GM21526 (cell line): ENCODE measurements around the gene ERFE.

Source experiments
- ATAC-seq: cut with Tn5 transposase; IDR thresholded peaks from one replicate; pipeline ENCODE4 v1.9.1; 2021; ENCODE audit warnings: moderate library complexity; ENCODE audit not compliant: unreplicated experiment, low FRiP score

ERFE gene

DNA sequence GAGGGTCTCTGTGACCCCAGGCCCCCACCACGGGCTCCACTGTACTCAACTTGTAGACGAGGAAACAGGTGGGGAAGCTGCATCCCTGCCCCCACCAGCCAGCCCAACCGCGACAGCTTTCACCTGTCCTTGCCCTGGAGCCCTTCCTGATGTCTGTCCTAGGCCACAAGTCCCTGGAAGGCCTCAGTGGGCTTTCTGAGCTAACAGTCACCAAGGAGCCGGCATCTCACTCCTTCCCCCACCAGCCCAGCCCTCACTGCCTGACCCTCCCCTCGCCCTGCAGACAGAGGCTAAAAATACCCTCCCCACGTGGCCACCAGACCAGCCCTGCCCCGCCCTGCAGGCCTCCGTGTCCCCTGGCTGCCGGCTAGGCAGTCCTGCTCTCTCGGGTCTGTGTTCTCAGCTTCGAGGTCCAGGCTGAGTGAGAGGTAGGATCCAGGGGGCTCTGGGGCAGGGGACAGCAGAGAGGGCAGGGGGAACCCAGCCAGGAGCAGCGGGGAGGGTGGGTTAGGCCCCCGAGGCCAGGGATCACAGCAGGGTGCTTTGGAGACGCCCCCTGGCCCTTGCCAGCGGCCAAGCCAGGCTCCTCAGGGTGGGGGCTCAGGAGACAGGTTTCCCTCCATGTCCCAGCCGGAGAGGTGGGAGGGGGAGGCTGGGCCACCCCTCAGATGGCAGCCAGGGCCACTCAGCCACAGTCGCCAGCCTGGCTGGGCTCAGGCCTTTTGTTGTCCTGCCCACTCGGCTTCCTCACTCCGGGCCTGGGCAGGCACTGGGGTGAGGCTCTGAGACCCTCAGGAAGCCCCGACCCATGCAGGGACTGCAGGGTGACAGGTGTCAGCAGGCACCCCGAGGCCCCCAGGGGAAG lies 20.2 kb upstream of the ERFE start, which contains the start of gene KLHL30:
KLHL30 (plus strand) TSS at position 338 of the 865 bp plus-strand sequence. CDS start 2,087 bp downstream, outside the sequence.
- ATAC-seq: no peak

- ATAC-seq: no peak
These were observed 19.4 kb upstream of the ERFE start for GRCh38 chr2:238139196-238140039.

DNA sequence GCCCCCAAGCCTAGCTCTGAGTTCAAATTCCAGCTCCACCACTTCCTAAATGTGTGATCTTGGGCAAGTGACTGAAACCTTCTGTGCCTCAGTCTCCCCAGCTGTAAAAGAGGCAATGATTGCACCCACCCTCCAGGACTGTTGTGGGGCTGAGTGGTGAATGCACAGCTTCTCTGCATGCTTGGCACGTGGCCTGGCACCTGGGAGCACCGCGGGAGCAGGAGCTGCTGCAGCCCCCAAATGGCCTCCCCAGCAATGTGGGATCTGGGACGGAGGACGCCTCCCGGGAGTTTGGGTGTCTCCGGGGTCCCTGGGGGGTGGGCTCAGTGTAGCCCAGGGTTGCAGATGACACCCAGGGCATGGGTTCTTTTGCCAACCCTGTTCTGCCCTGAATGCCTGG lies 18.7 kb upstream of the ERFE start:
- no peak for ATAC-seq

DNA sequence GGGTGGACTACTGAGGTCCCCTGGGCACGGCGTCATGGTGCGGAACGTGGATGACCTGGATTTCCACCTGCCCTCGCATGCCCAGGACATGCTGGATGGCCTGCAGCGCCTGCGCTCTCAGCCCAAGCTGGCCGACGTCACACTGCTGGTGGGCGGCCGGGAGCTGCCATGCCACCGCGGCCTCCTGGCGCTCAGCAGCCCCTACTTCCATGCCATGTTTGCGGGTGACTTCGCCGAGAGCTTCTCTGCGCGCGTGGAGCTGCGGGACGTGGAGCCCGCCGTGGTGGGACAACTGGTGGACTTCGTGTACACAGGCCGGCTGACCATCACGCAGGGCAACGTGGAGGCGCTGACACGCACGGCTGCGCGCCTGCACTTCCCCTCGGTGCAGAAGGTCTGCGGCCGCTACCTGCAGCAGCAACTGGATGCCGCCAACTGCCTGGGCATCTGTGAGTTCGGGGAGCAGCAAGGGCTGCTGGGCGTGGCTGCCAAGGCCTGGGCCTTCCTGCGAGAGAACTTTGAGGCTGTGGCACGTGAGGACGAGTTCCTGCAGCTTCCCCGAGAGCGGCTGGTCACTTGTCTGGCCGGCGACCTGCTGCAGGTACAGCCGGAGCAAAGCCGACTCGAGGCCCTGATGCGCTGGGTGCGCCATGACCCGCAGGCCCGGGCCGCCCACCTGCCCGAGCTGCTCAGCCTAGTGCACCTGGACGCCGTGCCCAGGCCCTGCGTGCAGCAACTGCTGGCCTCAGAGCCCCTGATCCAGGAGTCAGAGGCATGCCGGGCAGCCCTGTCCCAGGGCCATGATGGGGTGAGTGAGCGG lies 17.8 kb upstream of the ERFE start:
- ATAC-seq: no peak

DNA sequence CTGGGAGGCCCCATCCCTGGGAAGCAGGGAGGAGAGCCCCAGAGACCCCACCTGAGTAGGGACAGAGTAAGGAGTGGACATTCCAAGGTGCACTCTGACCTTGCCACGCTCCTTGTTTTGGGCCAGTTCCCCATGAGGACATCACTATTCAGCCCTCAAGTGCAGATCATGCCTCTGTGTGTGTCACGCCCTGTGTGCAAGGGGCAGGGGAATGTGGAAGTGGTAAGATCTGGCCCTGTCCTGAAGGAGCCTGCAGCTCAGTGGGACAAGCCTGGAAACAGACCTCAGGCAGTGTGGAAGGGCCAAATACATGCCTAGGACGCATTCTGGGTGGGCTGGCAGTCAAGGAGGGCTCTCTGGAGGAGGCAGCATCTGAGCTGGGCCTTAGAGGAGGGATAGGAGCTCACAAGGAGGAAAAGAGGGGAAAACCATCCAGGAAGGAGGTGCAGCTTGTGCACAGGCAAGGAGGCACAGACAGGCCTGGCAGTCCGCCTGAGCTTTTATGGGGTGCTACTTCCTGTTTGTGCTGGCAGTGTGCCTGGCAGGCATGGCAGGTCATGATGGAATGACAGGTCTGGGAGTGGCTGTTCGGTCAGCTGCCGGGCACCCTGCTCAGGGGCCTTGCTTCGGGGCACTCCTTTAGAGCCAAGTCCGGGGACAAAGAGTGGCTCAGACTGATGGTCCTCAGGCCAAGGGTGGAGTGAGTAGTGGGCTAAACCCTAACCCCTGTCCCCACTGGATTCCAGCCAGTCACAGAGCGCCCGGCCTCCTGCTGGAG lies 17.0 kb upstream of the ERFE start:
- no peak for ATAC-seq

- no peak for ATAC-seq
These were observed 16.2 kb upstream of the ERFE start for GRCh38 chr2:238142382-238143205.

DNA sequence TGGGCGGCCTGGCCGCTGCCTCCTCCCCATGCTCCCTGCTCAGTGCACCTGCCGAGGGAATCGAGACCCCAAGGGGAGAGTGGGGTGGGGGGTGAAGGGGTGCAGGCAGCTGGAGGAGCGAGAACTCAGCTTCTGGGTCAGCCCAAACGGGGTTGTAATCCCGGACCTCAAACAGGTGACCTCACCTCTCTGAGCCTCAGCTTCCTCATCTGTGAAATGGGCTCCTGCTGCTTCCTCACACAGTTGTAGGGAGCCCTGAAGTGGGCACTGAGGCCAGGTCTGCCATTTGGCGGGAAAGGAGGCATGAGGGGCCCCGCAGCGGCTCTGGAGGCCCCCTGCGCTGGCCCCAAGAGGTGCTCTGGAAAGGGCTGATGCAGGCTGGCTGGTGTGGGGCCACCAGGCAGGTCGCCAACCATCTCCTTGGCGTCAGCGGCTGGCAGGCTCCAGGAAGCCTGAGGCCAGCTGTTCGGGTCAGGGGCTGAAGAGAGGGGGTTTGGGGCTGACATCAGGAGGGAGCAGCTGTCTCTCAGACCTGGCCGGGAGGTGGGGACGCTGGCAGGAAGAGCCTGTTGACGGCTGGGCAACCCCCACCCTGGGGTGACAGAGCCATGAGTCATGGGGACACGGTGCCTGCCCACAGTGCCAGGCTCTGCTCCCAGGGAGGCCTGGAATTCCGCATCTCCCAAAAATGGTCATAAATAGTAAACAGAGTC lies 15.4 kb upstream of the ERFE start:
- ATAC-seq: no peak

DNA sequence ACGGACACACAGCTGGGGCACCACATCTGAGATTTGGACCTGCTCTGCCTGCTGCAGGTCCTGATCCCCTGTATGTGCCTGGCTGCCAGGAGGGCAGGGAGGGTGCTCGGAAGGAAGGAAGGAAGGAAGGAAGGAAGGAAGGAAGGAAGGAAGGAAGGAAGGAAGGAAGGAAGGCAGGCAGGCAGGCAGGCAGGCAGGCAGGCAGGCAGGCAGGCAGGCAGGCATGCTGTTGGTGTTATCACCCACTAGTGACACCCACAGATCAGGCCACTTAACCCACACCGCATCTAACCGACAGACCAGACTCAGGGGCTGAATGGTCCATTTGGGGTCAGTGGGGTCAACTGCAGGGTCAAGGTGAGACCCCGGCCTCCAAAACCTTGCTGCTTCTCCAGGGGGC lies 14.5 kb upstream of the ERFE start:
- ATAC-seq: no peak

DNA sequence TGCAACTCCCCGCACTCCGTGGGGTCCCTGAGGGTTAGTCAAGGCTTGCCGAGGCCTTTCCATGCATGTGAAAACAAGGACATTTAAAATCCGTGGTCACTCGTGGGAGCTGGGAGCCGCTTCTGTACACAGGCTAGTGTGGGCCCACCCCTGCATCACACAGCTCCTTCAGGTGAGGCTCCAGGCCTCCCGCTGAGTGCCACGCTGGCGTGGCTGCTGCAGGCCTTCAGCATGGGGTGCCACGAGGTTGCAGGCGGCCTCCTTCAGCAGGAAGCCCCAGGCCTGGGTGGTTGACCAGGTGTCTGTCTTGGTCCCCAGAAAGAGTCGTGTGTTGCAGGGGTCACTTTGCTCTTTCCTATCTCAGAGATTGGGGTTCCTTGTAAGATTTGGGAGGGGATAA lies 13.7 kb upstream of the ERFE start:
- no peak for ATAC-seq

GRCh38 chr2:238145851-238146250 lies 12.9 kb upstream of the ERFE start:
- no peak for ATAC-seq

GRCh38 chr2:238146884-238147544 lies 11.8 kb upstream of the ERFE start:
- no peak for ATAC-seq

- ATAC-seq: no peak
These were observed 9.8 kb upstream of the ERFE start for GRCh38 chr2:238148981-238149380.

DNA sequence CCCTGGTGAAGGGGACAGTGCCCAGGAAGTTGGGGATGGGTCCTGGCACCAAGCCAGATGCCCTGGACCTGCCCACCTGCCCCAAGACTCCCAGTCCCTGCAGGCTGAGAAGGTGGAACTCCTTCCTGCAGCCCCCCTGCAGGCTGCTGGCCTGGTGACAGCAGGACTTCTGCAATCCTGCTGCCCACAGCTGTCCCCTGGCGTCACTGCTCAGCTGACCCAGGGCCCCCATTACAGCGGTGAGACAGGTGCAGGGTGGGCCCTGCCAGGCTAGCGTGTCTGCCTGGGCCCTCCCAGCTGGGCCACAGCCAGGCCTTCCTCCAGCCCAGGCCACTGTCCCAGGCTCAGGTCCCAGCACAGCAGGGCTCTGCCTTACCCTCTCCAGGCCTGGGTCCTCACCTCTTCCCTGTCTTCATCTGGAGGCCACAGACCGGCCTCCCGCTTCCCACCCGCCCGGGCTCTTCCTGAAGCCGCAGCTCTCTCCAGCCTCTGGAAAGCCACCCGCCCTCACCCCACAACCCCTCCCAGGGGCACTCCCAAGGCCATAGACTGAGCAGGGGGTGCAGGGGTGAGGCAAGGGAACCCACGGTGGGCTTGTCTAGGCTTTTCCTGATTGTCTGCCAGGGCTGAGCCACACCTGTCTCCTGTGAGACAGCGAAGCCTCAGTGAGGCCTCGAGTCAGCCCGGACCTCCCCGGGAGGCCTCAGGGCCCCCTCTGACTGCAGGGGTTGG lies 8.8 kb upstream of the ERFE start:
- ATAC-seq: no peak

- ATAC-seq: no peak
These were observed 8.1 kb upstream of the ERFE start for GRCh38 chr2:238150686-238151085.

DNA sequence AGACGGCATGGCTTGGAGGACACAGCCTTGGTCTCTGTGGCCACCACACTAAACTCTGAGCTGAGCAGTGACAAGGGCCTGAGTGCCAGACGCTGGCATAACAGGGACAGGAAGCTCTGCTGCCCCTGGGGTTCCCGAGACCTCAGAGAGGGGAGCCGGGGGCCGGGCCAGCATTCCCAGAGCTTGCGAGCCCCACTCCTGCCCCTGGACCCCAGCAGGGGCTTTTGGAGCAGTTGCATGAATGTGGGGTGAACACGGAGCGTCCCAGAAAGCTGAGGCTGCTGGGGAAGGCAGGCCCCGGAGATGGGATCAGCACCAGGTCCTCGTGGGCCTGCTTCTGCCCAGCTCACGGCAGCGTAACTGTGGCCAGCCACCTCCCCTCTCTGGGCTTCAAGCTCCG lies 7.6 kb upstream of the ERFE start:
- no peak for ATAC-seq

- ATAC-seq: no peak
These were observed 7.0 kb upstream of the ERFE start for GRCh38 chr2:238151628-238152235.
